Loucy (cell line): ENCODE measurements around the gene ASIP.

ENCODE experiments used
- EZH2phosphoT487 ChIP-seq: fragments of 200-600 bp; IDR thresholded peaks from 2 replicates; pipeline ENCODE4 v1.6.1; 2018; ENCODE audit warnings: antibody characterized with exemption, mild to moderate bottlenecking, moderate library complexity, borderline replicate concordance
- TF ChIP-seq, protein P1 (sequence below): fragments of 200-600 bp; sonication (generic); conservative IDR thresholded peaks from 2 replicates; pipeline ENCODE4 v1.5.1; 2014; ENCODE audit warnings: mild to moderate bottlenecking, antibody characterized with exemption, low read length

DNA sequence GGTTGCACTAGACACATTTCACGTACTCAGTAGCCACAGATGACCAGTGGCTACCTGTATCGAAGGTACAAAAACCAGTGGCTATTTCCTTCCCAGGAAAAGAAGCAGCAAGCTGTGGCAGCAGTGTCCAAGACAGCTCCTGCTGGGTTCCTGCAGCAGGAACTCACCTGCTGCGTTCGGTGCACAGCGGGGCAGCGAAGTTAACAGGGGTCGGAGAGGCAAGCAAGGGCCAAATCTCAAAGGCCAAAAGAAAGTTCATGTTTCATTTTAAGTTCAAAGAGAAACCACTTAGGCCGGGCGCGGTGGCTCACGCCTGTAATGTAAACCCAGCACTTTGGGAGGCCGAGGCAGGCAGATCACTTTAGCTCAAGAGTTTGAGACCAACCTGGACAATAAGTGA is 26.9 kb downstream of the ASIP start:
- TF ChIP-seq, protein P1, sequence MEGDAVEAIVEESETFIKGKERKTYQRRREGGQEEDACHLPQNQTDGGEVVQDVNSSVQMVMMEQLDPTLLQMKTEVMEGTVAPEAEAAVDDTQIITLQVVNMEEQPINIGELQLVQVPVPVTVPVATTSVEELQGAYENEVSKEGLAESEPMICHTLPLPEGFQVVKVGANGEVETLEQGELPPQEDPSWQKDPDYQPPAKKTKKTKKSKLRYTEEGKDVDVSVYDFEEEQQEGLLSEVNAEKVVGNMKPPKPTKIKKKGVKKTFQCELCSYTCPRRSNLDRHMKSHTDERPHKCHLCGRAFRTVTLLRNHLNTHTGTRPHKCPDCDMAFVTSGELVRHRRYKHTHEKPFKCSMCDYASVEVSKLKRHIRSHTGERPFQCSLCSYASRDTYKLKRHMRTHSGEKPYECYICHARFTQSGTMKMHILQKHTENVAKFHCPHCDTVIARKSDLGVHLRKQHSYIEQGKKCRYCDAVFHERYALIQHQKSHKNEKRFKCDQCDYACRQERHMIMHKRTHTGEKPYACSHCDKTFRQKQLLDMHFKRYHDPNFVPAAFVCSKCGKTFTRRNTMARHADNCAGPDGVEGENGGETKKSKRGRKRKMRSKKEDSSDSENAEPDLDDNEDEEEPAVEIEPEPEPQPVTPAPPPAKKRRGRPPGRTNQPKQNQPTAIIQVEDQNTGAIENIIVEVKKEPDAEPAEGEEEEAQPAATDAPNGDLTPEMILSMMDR, result no peak
- TF ChIP-seq EZH2phosphoT487, result no peak
